IMR-90 (cell line): ENCODE measurements around the gene DDX10. TPM values are rescaled to one million over a fixed set of nuclear protein-coding genes. Genes with fewer than 3 reads are reported as not detected.

Source experiments
- ATAC-seq: fragments of 200-7000 bp; cut with Tn5 transposase; 2 replicates; pipeline ENCODE4 v1.9.1; 2020; ENCODE audit warnings: low read depth, mild to moderate bottlenecking, moderate library complexity
- BruUV-seq: library from RNA; stranded (reverse); fragments of 400-500 nt; replicated peaks from 2 replicates; lab custom pipeline; 2021; lab: Mats Ljungman, UMichigan
- CTCF ChIA-PET: fragments of 300-600 bp; formaldehyde crosslinking; extraction: SDS; loops from one replicate; lab custom pipeline; 2021; ENCODE audit warnings: antibody characterized with exemption; lab: Yijun Ruan, JAX
- POLR2A ChIA-PET: fragments of 300-600 bp; sonication (Branson Sonifier 250); formaldehyde crosslinking; loops from one replicate; lab custom pipeline; 2022; ENCODE audit warnings: antibody characterized with exemption; ENCODE audit not compliant: unreplicated experiment; lab: Charles Lee
- DNase-seq: peaks from one replicate; pipeline ENCODE4 v3.0.0; 2013
- H2AFZ ChIP-seq: replicated peaks from 2 replicates; pipeline ENCODE3; 2013; ENCODE audit warnings: low read length, mild to moderate bottlenecking; ENCODE audit not compliant: poor library complexity
- H2AK5ac ChIP-seq: 2 replicates; pipeline ENCODE4 v1.6.1; 2013; ENCODE audit warnings: low read depth, low read length, inconsistent platforms
- H2AK9ac ChIP-seq: replicated peaks from 2 replicates; pipeline ENCODE3; 2013; ENCODE audit warnings: mild to moderate bottlenecking, low read depth, low read length, moderate library complexity; ENCODE audit not compliant: poor library complexity
- H2BK120ac ChIP-seq: 2 replicates; pipeline ENCODE4 v1.6.1; 2013; ENCODE audit warnings: low read depth, low read length, inconsistent platforms
- H2BK15ac ChIP-seq: 3 replicates; pipeline ENCODE4 v1.6.1; 2013; ENCODE audit warnings: low read depth, low read length, inconsistent platforms
- H2BK20ac ChIP-seq: 2 replicates; pipeline ENCODE4 v1.6.1; 2013; ENCODE audit warnings: low read depth, mild to moderate bottlenecking, inconsistent platforms, low read length, moderate library complexity
- H2BK5ac ChIP-seq: 2 replicates; pipeline ENCODE4 v1.6.1; 2013; ENCODE audit warnings: mild to moderate bottlenecking, low read depth, low read length, inconsistent platforms; ENCODE audit not compliant: poor library complexity, severe bottlenecking
- H3K14ac ChIP-seq: replicated peaks from 2 replicates; pipeline ENCODE4 v1.6.1; 2013; ENCODE audit warnings: low read depth, low read length, inconsistent platforms
- H3K18ac ChIP-seq: 2 replicates; pipeline ENCODE4 v1.6.1; 2013; ENCODE audit warnings: low read depth, low read length, control low read depth
- H3K23ac ChIP-seq: 2 replicates; pipeline ENCODE4 v1.6.1; 2013; ENCODE audit warnings: low read depth, low read length, inconsistent platforms
- H3K27ac ChIP-seq: 2 replicates; pipeline ENCODE4 v1.5.1; 2013; ENCODE audit warnings: mild to moderate bottlenecking, control low read depth, low read length; ENCODE audit not compliant: insufficient read depth
- H3K27me3 ChIP-seq: 2 replicates; pipeline ENCODE4 v1.6.1; 2013; ENCODE audit warnings: low read length; ENCODE audit not compliant: control insufficient read depth, insufficient read depth
- H3K36me3 ChIP-seq: 2 replicates; pipeline ENCODE4 v1.6.1; 2013; ENCODE audit warnings: low read length, mixed read lengths; ENCODE audit not compliant: control insufficient read depth, insufficient read depth
- H3K4ac ChIP-seq: 2 replicates; pipeline ENCODE4 v1.6.1; 2013; ENCODE audit warnings: low read depth, low read length, inconsistent platforms
- H3K4me1 ChIP-seq: 2 replicates; pipeline ENCODE4 v1.6.1; 2013; ENCODE audit warnings: low read length, mixed read lengths; ENCODE audit not compliant: control insufficient read depth, insufficient read depth
- H3K4me2 ChIP-seq: 2 replicates; pipeline ENCODE4 v1.6.1; 2013; ENCODE audit warnings: low read depth, mild to moderate bottlenecking, control low read depth, low read length, moderate library complexity
- H3K4me3 ChIP-seq: 2 replicates; pipeline ENCODE4 v1.5.1; 2013; ENCODE audit warnings: low read depth, mild to moderate bottlenecking, control low read depth, low read length, moderate library complexity; ENCODE audit not compliant: insufficient read depth
- H3K56ac ChIP-seq: 2 replicates; pipeline ENCODE4 v1.6.1; 2013; ENCODE audit warnings: low read length, inconsistent platforms; ENCODE audit not compliant: insufficient read depth; ENCODE audit errors: extremely low read depth
- H3K79me1 ChIP-seq, 2 experiments: 2 replicates each; pipeline ENCODE4 v1.6.1; 2013; ENCODE audit warnings: low read length in 2 of 2, inconsistent platforms in 1 of 2, low read depth in 1 of 2
- H3K9ac ChIP-seq: 2 replicates; pipeline ENCODE4 v1.6.1; 2013; ENCODE audit warnings: low read depth, low read length, control low read depth
- H3K9me1 ChIP-seq: 2 replicates; pipeline ENCODE4 v1.6.1; 2013; ENCODE audit warnings: low read length, inconsistent platforms; ENCODE audit not compliant: insufficient read depth
- H3K9me3 ChIP-seq: 2 replicates; pipeline ENCODE4 v1.6.1; 2013; ENCODE audit warnings: low read length; ENCODE audit not compliant: control insufficient read depth, insufficient read depth
- H4K20me1 ChIP-seq: 2 replicates; pipeline ENCODE4 v1.6.1; 2013; ENCODE audit warnings: low read length, inconsistent platforms; ENCODE audit not compliant: insufficient read depth
- H4K5ac ChIP-seq: 2 replicates; pipeline ENCODE4 v1.6.1; 2013; ENCODE audit warnings: mild to moderate bottlenecking, low read depth, low read length, control low read depth
- H4K8ac ChIP-seq, 2 experiments: 2 replicates each; pipeline ENCODE4 v1.6.1; 2013; ENCODE audit warnings: low read depth in 2 of 2, low read length in 2 of 2, control low read depth in 1 of 2, inconsistent platforms in 1 of 2
- H4K91ac ChIP-seq: 2 replicates; pipeline ENCODE4 v1.6.1; 2013; ENCODE audit warnings: low read depth, low read length, inconsistent platforms; ENCODE audit not compliant: insufficient read depth
- BHLHE40 ChIP-seq: fragments of 150-350 bp; IDR thresholded peaks from 2 replicates; pipeline ENCODE4 v1.6.1; 2016; ENCODE audit warnings: mild to moderate bottlenecking, low read depth, low read length
- CEBPB ChIP-seq: IDR thresholded peaks from 2 replicates; pipeline ENCODE4 v1.6.1; 2012; ENCODE audit warnings: low read depth, low read length, improper control_type of control experiment
- CHD1 ChIP-seq: IDR thresholded peaks from 2 replicates; pipeline ENCODE4 v1.6.1; 2012; ENCODE audit warnings: low read depth, low read length, improper control_type of control experiment
- FOS ChIP-seq: fragments of 150-350 bp; IDR thresholded peaks from 2 replicates; pipeline ENCODE4 v1.6.1; 2016; ENCODE audit warnings: low read depth, low read length
- MAFK ChIP-seq: IDR thresholded peaks from 2 replicates; pipeline ENCODE4 v1.6.1; 2012; ENCODE audit warnings: low read depth, low read length, improper control_type of control experiment
- MAZ ChIP-seq: IDR thresholded peaks from 2 replicates; pipeline ENCODE4 v1.6.1; 2012; ENCODE audit warnings: low read depth, mild to moderate bottlenecking, low read length, improper control_type of control experiment, moderate library complexity, borderline replicate concordance
- MXI1 ChIP-seq: IDR thresholded peaks from 2 replicates; pipeline ENCODE4 v1.6.1; 2012; ENCODE audit warnings: low read depth, mild to moderate bottlenecking, low read length, moderate library complexity, borderline replicate concordance
- NFE2L2 ChIP-seq: fragments of 150-350 bp; IDR thresholded peaks from 2 replicates; pipeline ENCODE4 v1.6.1; 2016; ENCODE audit warnings: low read depth, mild to moderate bottlenecking, low read length
- POLR2A ChIP-seq: IDR thresholded peaks from 2 replicates; pipeline ENCODE4 v1.6.1; 2012; ENCODE audit warnings: mild to moderate bottlenecking, low read depth, low read length
- RAD21 ChIP-seq: IDR thresholded peaks from 2 replicates; pipeline ENCODE4 v1.6.1; 2012; ENCODE audit warnings: low read length, improper control_type of control experiment
- RCOR1 ChIP-seq: IDR thresholded peaks from 2 replicates; pipeline ENCODE4 v1.6.1; 2012; ENCODE audit warnings: mild to moderate bottlenecking, low read length, improper control_type of control experiment; ENCODE audit not compliant: insufficient replicate concordance
- RFX5 ChIP-seq: IDR thresholded peaks from 2 replicates; pipeline ENCODE4 v1.8.0; 2012; ENCODE audit warnings: low read depth, mild to moderate bottlenecking, low read length, moderate library complexity
- SMC3 ChIP-seq: fragments of 150-350 bp; IDR thresholded peaks from 2 replicates; pipeline ENCODE4 v1.6.1; 2016; ENCODE audit warnings: low read depth, mild to moderate bottlenecking, antibody characterized with exemption, low read length, moderate library complexity
- USF2 ChIP-seq: fragments of 150-350 bp; IDR thresholded peaks from 2 replicates; pipeline ENCODE4 v1.6.1; 2017; ENCODE audit warnings: mild to moderate bottlenecking, antibody characterized with exemption, low read length, low read depth
- WGBS, 2 experiments: methylation state at CpG; one replicate each; pipeline versions ENCODE4 v1.1.5 to v1.1.7; 2013; ENCODE audit warnings: missing lambda C conversion rate in 2 of 2; ENCODE audit not compliant: insufficient read length in 1 of 2; ENCODE audit errors: extremely low coverage in 2 of 2; 5-methylcytosine and 5-hydroxymethylcytosine counted together
- dilution Hi-C: fragments of 300-500 bp; cut with HindIII; formaldehyde crosslinking; loops from one replicate; pipeline ENCODE4 v1.14.3; 2018; ENCODE audit warnings: low sequenced_read_pairs; ENCODE audit not compliant: unreplicated experiment
- in situ Hi-C: fragments of 300-500 bp; cut with MboI; formaldehyde crosslinking; loops from 3 replicates; pipeline ENCODE4 v1.14.3; 2019; ENCODE audit warnings: low sequenced_read_pairs, inconsistent platforms, mixed read lengths
- intact Hi-C: fragments of 100-400 bp; cut with micrococcal nuclease; formaldehyde crosslinking; loops from 2 replicates; pipeline ENCODE4 v1.10.0; 2022
- polyA plus RNA-seq, 3 experiments: library from polyadenylated mRNA; depleted of rRNA; stranded (reverse); fragments of >200 nt; gene quantifications; 2 replicates each; pipeline ENCODE4 v1.2.3, GENCODE V29; 2012; ENCODE audit warnings: low replicate concordance in 1 of 3
- total RNA-seq: library from RNA; depleted of rRNA; stranded (reverse); fragments of >200 nt; gene quantifications from 2 replicates; pipeline ENCODE4 v1.2.3, GENCODE V29; 2012
- TF ChIP-seq, protein P1 (sequence below): fragments of 150-350 bp; IDR thresholded peaks from 2 replicates; pipeline ENCODE4 v1.6.1; 2016; ENCODE audit warnings: low read depth, mild to moderate bottlenecking, low read length, moderate library complexity, borderline replicate concordance
- TF ChIP-seq, protein P2 (sequence below): conservative IDR thresholded peaks from 2 replicates; pipeline ENCODE4 v1.5.1; 2012; ENCODE audit warnings: mild to moderate bottlenecking, low read depth, low read length, improper control_type of control experiment

The DDX10 gene
- total and polyA plus RNA-seq, 2 of the 4 experiments (the other 2 are of a cell fraction), result 20.0 to 31.9 TPM

GRCh38 chr11:108913204-108913603 lies 248.3 kb downstream of the DDX10 start:
- in situ Hi-C loops, result no loop called here
- Histone ChIP-seq H3K9me3 (no peaks in the 10 kb centered on the region), H3K14ac (peak overlapping the region; percentile 86), H3K9me1 (peaks cover 5% of the 10 kb centered on the region; the same call in 1 of the 2 replicates), H2AK5ac (peak overlapping the region; percentile 29), H4K8ac (peak overlapping the region; percentile 20 to 53), H3K4ac (peak overlapping the region; percentile 74; the same call in 1 of the 2 replicates), H2BK120ac (peak overlapping the region; percentile 82), H3K4me1 (peaks cover 16% of the 10 kb centered on the region), H3K23ac (peak overlapping the region; percentile 8; the same call in 1 of the 2 replicates), H4K5ac (peak overlapping the region; percentile 92; the same call in 1 of the 2 replicates), H3K79me1 (peaks cover 10 to 18% of the 10 kb centered on the region in 2 experiments), H3K18ac (peak overlapping the region; percentile 93), H3K36me3 (no peaks in the 10 kb centered on the region), H2BK15ac (peak overlapping the region; percentile 85; the same call in 1 of the 3 replicates), H3K27me3 (no peaks in the 10 kb centered on the region), H2AK9ac (no peak overlapping the region), H4K20me1 (no peaks in the 10 kb centered on the region), H3K4me2 (no peak overlapping the region), H2AFZ (no peak overlapping the region), H4K91ac (peak overlapping the region; percentile 70), H3K9ac (no peak overlapping the region), H2BK5ac (peak overlapping the region; percentile 87), H3K4me3 (no peak overlapping the region), H3K27ac (no peak overlapping the region; the same call in 1 of the 2 replicates), H2BK20ac (peak overlapping the region; percentile 73), H3K56ac (no peak overlapping the region)
- ChIA-PET POLR2A (no interaction called here), CTCF (no interaction called here)
- 100% methylated on average over 1 of the region's 4 CpGs; no CpG with 5 or more reads in 1 of the 2 experiments for WGBS, 2 experiments
- no peak for ATAC-seq
- DNase-seq, result no peak
- intact Hi-C loops, result no loop called here
- dilution Hi-C loops, result no loop called here
- no TSS peak for BruUV-seq
- TF ChIP-seq MAZ, result no peak
- TF ChIP-seq CHD1, result no peak
- no peak for TF ChIP-seq SMC3
- TF ChIP-seq RFX5, result no peak
- TF ChIP-seq FOS, result no peak
- TF ChIP-seq RAD21, result no peak
- TF ChIP-seq, protein P1, sequence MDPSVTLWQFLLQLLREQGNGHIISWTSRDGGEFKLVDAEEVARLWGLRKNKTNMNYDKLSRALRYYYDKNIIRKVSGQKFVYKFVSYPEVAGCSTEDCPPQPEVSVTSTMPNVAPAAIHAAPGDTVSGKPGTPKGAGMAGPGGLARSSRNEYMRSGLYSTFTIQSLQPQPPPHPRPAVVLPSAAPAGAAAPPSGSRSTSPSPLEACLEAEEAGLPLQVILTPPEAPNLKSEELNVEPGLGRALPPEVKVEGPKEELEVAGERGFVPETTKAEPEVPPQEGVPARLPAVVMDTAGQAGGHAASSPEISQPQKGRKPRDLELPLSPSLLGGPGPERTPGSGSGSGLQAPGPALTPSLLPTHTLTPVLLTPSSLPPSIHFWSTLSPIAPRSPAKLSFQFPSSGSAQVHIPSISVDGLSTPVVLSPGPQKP, result no peak
- no peak for TF ChIP-seq BHLHE40
- TF ChIP-seq CEBPB, result no peak
- TF ChIP-seq USF2, result no peak
- TF ChIP-seq NFE2L2, result no peak
- TF ChIP-seq, protein P2, sequence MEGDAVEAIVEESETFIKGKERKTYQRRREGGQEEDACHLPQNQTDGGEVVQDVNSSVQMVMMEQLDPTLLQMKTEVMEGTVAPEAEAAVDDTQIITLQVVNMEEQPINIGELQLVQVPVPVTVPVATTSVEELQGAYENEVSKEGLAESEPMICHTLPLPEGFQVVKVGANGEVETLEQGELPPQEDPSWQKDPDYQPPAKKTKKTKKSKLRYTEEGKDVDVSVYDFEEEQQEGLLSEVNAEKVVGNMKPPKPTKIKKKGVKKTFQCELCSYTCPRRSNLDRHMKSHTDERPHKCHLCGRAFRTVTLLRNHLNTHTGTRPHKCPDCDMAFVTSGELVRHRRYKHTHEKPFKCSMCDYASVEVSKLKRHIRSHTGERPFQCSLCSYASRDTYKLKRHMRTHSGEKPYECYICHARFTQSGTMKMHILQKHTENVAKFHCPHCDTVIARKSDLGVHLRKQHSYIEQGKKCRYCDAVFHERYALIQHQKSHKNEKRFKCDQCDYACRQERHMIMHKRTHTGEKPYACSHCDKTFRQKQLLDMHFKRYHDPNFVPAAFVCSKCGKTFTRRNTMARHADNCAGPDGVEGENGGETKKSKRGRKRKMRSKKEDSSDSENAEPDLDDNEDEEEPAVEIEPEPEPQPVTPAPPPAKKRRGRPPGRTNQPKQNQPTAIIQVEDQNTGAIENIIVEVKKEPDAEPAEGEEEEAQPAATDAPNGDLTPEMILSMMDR, result no peak
- no peak for TF ChIP-seq POLR2A
- TF ChIP-seq MAFK, result no peak
- no peak for TF ChIP-seq MXI1
- TF ChIP-seq RCOR1, result no peak
